CD14-positive monocyte (primary cell): Measurements from ENCODE around the gene SLC9A7. TPM values are rescaled to one million over a fixed set of nuclear protein-coding genes. Genes with fewer than 3 reads are reported as not detected.

Experiments used
- DNase-seq, 3 donors: peaks; one replicate each; pipeline ENCODE4 v3.0.0-alpha.2; 2011 to 2022
- H2AFZ ChIP-seq: 2 replicates; pipeline ENCODE4 v1.6.0; 2012; ENCODE audit warnings: mild to moderate bottlenecking, low read depth, low read length, inconsistent platforms; ENCODE audit not compliant: insufficient read depth, poor library complexity, severe bottlenecking
- H3K27ac ChIP-seq, 2 donors: 1 replicate in 1 of 2; 2 replicates in 1 of 2; pipeline ENCODE4 v1.5.1; 2012 to 2013; ENCODE audit warnings: low read length in 2 of 2, control low read depth in 1 of 2, inconsistent platforms in 1 of 2, low read depth in 1 of 2, mild to moderate bottlenecking in 1 of 2
- H3K27me3 ChIP-seq, 2 donors: one replicate each; pipeline versions ENCODE4 v1.6.0 to v1.6.1; 2011 to 2013; ENCODE audit warnings: low read length in 2 of 2; ENCODE audit not compliant: control insufficient read depth in 2 of 2, insufficient read depth in 2 of 2
- H3K36me3 ChIP-seq, 2 donors: replicated peaks in 1 of 2; 1 replicate in 1 of 2; 2 replicates in 1 of 2; pipeline versions ENCODE4 v1.5.1 to v1.6.1; 2012 to 2013; ENCODE audit warnings: low read length in 2 of 2, control low read depth in 1 of 2, inconsistent platforms in 1 of 2, mild to moderate bottlenecking in 1 of 2; ENCODE audit not compliant: insufficient read depth in 2 of 2, control insufficient read depth in 1 of 2
- H3K4me1 ChIP-seq, 2 donors: 1 replicate in 1 of 2; 2 replicates in 1 of 2; pipeline versions ENCODE4 v1.5.1 to v1.6.1; 2012 to 2013; ENCODE audit warnings: low read length in 2 of 2, control low read depth in 1 of 2, inconsistent platforms in 1 of 2, mild to moderate bottlenecking in 1 of 2, moderate library complexity in 1 of 2; ENCODE audit not compliant: insufficient read depth in 2 of 2, control insufficient read depth in 1 of 2
- H3K4me2 ChIP-seq: replicated peaks from 2 replicates; pipeline ENCODE3; 2012; ENCODE audit warnings: low read length, moderate library complexity, mild to moderate bottlenecking; ENCODE audit not compliant: poor library complexity, severe bottlenecking; ENCODE audit errors: extremely low read depth
- H3K4me3 ChIP-seq, 3 experiments: fragments of 200-600 bp in 1 of 3; sonication (generic) in 1 of 3; replicated peaks in 1 of 3; 1 replicate in 2 of 3; 2 replicates in 1 of 3; pipeline ENCODE4 v1.5.1; 2011 to 2013; ENCODE audit warnings: low read length in 3 of 3, mild to moderate bottlenecking in 3 of 3, control low read depth in 2 of 3, low read depth in 2 of 3, inconsistent platforms in 1 of 3, moderate library complexity in 1 of 3
- H3K79me2 ChIP-seq: 2 replicates; pipeline ENCODE4 v1.6.0; 2012; ENCODE audit warnings: mild to moderate bottlenecking, control low read depth, inconsistent platforms, low read length, moderate library complexity; ENCODE audit not compliant: insufficient read depth
- H3K9ac ChIP-seq: 2 replicates; pipeline ENCODE4 v1.6.0; 2017; ENCODE audit warnings: low read length, mild to moderate bottlenecking; ENCODE audit not compliant: insufficient read depth, poor library complexity, severe bottlenecking
- H3K9me3 ChIP-seq, 2 donors: replicated peaks in 1 of 2; 1 replicate in 1 of 2; 2 replicates in 1 of 2; pipeline versions ENCODE4 v1.5.1 to v1.6.1; 2012 to 2013; ENCODE audit warnings: low read length in 2 of 2, control low read depth in 1 of 2; ENCODE audit not compliant: control insufficient read depth in 1 of 2, insufficient read depth in 1 of 2
- H4K20me1 ChIP-seq: 2 replicates; pipeline ENCODE4 v1.6.0; 2012; ENCODE audit warnings: mild to moderate bottlenecking, low read length, control low read depth, moderate library complexity; ENCODE audit not compliant: insufficient read depth
- H3K27ac Mint-ChIP-seq, 7 donors: one replicate each; pipeline ENCODE4 v1.8.0; 2020; ENCODE audit warnings: mild to moderate bottlenecking in 7 of 7, mixed read lengths in 7 of 7, moderate library complexity in 6 of 7, inconsistent platforms in 2 of 7
- H3K27me3 Mint-ChIP-seq, 3 donors: one replicate each; pipeline ENCODE4 v1.8.0; 2021 to 2022; ENCODE audit warnings: low read depth in 3 of 3, mild to moderate bottlenecking in 3 of 3, mixed read lengths in 3 of 3, moderate library complexity in 3 of 3, inconsistent platforms in 1 of 3
- H3K36me3 Mint-ChIP-seq, 2 donors: one replicate each; pipeline ENCODE4 v1.8.0; 2020; ENCODE audit warnings: mixed read lengths in 2 of 2, inconsistent platforms in 1 of 2, mild to moderate bottlenecking in 1 of 2
- H3K4me1 Mint-ChIP-seq: one replicate; pipeline ENCODE4 v1.8.0; 2020; ENCODE audit warnings: mild to moderate bottlenecking, mixed read lengths
- H3K4me3 Mint-ChIP-seq, 2 donors: one replicate each; pipeline ENCODE4 v1.8.0; 2020; ENCODE audit warnings: mild to moderate bottlenecking in 2 of 2, mixed read lengths in 2 of 2, moderate library complexity in 1 of 2
- H3K9me3 Mint-ChIP-seq, 7 donors: one replicate each; pipeline ENCODE4 v1.8.0; 2020 to 2022; ENCODE audit warnings: mixed read lengths in 7 of 7, mild to moderate bottlenecking in 6 of 7, moderate library complexity in 6 of 7, inconsistent platforms in 2 of 7
- WGBS: methylation state at CpG from one replicate; pipeline ENCODE4 v1.1.5; 2013; ENCODE audit warnings: missing lambda C conversion rate; ENCODE audit not compliant: insufficient coverage; 5-methylcytosine and 5-hydroxymethylcytosine counted together
- intact Hi-C, 2 donors: fragments of 100-400 bp; cut with micrococcal nuclease; formaldehyde crosslinking; loops; one replicate each; pipeline versions ENCODE4 v1.15.0 to v1.15.1; 2023
- polyA plus RNA-seq, 3 donors: library from polyadenylated mRNA; depleted of rRNA in 1 of 3; unstranded in 2 of 3; stranded (reverse) in 1 of 3; fragments of 300-500 nt in 2 of 3; fragments of >200 nt in 1 of 3; fragmentation: Illumina TruSeq in 2 of 3; gene quantifications; 1 replicate in 2 of 3; 2 replicates in 1 of 3; pipeline ENCODE4 v1.2.3, GENCODE V29; 2012 to 2021
- TF ChIP-seq, protein P1 (sequence below): fragments of 200-600 bp; IDR thresholded peaks from one replicate; pipeline ENCODE4 v1.8.0; 2022; ENCODE audit warnings: antibody characterized with exemption, mild to moderate bottlenecking

Gene SLC9A7
- polyA plus RNA-seq, 3 donors, result 0.73 to 2.0 (median 1.0) TPM

DNA sequence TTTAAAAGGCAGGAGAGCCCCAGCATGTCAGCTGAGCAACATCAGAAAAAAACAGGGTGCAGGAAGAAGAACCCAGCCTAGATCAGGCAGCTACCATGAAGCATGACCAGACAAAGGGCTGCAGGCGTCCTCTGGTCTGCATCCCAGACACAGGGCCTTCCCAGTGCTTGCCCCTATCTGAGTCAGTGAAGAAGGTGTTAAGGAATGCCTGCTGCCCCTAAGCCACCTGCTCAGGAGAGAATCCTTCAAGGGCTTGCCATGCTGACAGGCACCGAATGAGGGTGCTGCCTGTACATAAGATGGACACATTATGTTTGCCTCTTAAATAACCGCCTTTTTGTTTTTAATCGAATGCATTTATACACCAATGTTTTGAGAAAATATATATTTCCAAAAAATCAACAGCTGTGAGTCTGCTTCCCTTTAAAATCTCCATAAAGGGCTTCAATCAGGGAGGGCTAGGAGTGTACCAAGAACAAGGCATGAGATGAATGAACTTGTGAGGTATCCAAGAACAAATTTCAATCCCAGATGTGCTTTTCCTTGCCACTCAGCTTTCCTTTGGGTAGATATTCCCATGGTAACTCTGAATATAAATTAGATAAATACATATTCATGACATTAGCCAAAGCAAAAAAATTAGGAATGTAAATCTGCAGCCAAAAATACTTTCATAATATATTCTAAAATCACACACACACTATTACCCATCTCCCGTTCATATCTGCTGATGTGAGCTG, 85.1 kb downstream of the SLC9A7 start:
- no peak overlapping the region for H3K27ac Mint-ChIP-seq
- intact Hi-C loops, result no loop called here
- H3K27ac ChIP-seq, result no peak overlapping the region
- H3K9me3 Mint-ChIP-seq, result peaks cover 0 to 2% (median 0%) of the 10 kb centered on the region in 7 donors
- DNase-seq, result no peak
- H3K36me3 ChIP-seq, result no peaks in the 10 kb centered on the region
- H4K20me1 ChIP-seq, result no peaks in the 10 kb centered on the region
- peaks cover 9% of the 10 kb centered on the region for H3K4me1 Mint-ChIP-seq
- H3K4me3 ChIP-seq, result no peak overlapping the region
- TF ChIP-seq, protein P1, sequence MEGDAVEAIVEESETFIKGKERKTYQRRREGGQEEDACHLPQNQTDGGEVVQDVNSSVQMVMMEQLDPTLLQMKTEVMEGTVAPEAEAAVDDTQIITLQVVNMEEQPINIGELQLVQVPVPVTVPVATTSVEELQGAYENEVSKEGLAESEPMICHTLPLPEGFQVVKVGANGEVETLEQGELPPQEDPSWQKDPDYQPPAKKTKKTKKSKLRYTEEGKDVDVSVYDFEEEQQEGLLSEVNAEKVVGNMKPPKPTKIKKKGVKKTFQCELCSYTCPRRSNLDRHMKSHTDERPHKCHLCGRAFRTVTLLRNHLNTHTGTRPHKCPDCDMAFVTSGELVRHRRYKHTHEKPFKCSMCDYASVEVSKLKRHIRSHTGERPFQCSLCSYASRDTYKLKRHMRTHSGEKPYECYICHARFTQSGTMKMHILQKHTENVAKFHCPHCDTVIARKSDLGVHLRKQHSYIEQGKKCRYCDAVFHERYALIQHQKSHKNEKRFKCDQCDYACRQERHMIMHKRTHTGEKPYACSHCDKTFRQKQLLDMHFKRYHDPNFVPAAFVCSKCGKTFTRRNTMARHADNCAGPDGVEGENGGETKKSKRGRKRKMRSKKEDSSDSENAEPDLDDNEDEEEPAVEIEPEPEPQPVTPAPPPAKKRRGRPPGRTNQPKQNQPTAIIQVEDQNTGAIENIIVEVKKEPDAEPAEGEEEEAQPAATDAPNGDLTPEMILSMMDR, result no peak
- peaks cover 0 to 12% (median 0%) of the 10 kb centered on the region in 3 donors for H3K27me3 Mint-ChIP-seq
- peaks cover 8 to 9% of the 10 kb centered on the region in 2 donors for H3K4me1 ChIP-seq
- H3K9ac ChIP-seq, result no peak overlapping the region
- H3K4me3 Mint-ChIP-seq, result no peak overlapping the region
- no peaks in the 10 kb centered on the region for H3K9me3 ChIP-seq
- no peaks in the 10 kb centered on the region for H3K36me3 Mint-ChIP-seq
- H3K79me2 ChIP-seq, result no peaks in the 10 kb centered on the region
- no peak overlapping the region for H3K4me2 ChIP-seq
- WGBS, result no CpG with 5 or more reads among the region's 5 CpGs
- H2AFZ ChIP-seq, result no peak overlapping the region
- peaks cover 0 to 2% of the 10 kb centered on the region in 2 donors for H3K27me3 ChIP-seq

DNA sequence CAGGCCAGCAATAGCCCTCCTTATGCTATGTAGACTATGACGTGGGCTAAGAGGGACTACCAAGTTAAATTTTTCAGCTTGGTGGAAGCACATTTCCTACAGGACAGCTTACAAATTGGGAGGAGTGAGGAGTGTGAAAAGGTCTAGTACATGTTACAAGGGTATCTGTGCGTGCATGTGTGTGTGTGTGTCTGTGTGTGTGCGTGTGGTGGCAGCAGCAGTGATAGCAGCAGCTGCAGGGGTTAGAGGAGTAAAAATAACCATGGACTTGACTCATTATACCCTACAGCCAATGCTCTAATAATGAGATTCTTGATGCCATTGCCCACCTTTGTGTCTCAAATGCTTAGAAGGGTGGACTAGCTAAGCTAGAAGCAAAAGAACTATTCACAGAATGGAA, 88.6 kb downstream of the SLC9A7 start:
- intact Hi-C loops, result no loop called here
- TF ChIP-seq, protein P1, result no peak
- Mint-ChIP-seq H3K36me3 (peaks cover 0 to 2% of the 10 kb centered on the region in 2 donors), H3K27me3 (peaks cover 0 to 12% (median 0%) of the 10 kb centered on the region in 3 donors), H3K4me3 (no peak overlapping the region), H3K27ac (no peak overlapping the region), H3K4me1 (no peaks in the 10 kb centered on the region), H3K9me3 (peaks cover 0 to 3% (median 0%) of the 10 kb centered on the region in 7 donors)
- Histone ChIP-seq H2AFZ (no peak overlapping the region), H3K9me3 (no peaks in the 10 kb centered on the region), H3K4me2 (no peak overlapping the region), H3K27ac (no peak overlapping the region), H3K4me3 (no peak overlapping the region), H3K27me3 (peaks cover 0 to 2% of the 10 kb centered on the region in 2 donors), H3K36me3 (no peaks in the 10 kb centered on the region), H3K79me2 (no peaks in the 10 kb centered on the region), H4K20me1 (no peaks in the 10 kb centered on the region), H3K4me1 (peaks cover 0 to 4% of the 10 kb centered on the region in 2 donors), H3K9ac (no peak overlapping the region)
- no peak for DNase-seq
- WGBS, result no CpG with 5 or more reads among the region's 3 CpGs
